ENCODE data around the gene GTSE1.

Gene GTSE1

DNA sequence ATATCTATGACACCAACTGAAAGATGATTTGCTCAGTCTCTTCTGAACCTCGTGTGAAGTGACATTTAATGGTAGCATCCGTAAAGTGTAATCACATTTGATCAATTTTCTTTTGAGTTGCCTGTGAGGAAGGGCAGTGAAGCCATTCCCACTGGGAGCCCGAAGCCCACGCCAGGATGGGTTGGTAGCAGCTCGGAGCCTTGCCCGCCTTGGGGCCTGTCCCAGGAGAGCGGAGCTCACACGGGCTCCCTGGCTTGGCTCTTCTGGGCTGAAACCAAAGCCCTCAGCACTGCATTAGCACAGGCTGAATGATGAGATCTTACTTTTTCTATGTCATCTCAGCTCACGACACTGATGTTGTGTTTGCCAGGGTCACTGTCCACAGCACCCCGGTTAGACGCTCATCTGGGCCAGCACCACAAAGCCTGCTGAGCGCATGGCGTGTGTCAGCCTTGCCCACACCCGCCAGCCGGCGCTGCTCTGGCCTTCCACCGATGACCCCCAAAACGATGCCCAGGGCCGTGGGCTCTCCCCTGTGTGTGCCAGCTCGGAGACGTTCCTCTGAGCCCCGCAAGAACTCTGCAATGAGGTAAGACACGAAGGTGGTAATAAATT is 29.5 kb downstream of the GTSE1 start:
- in situ Hi-C loops (cut with MboI; ENCODE audit: low sequenced_read_pairs), result loop anchor here (10.0 kb wide), 1 partner anchor 201 kb away; no protein-coding TSS in a partner anchor

DNA sequence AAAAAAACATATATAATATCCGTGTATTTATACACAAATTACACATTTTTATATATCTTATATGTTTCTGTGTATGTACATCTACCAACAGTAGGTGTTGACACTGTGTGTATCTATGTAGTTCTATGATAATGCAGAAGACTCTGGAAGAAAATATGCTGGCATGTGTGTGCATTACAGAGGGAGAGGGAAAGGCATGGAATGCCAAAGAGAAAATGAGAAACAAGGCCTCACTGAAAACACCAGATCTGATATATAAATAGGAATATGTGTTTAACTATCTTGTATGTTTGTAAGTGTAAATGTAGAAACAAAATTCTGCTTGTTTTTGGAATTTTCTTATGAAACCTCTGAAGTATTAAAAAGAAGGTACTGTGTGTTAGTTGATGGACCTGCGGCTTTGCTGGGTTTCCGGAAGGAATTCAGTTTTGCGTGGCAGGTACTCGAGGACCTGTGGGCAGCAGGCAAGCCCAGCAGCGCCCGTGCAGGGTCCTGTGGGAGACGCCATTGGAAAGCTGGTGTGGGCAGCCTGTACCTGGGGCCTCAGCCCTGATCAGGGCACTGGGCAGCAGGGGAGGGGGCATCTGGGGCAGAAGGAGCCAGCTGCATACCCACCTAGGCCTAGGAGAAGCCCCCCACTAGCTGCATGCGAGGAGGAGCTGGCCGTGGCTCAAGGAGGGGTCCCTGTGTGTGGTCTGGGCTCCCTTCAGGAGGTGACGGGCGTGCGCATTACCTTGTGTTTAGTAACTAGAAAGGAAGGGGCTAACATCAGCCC is 31.2 kb downstream of the GTSE1 start:
- in situ Hi-C loops (cut with MboI; ENCODE audit: low sequenced_read_pairs), result loop anchor here (10.0 kb wide), 1 partner anchor 203 kb away; no protein-coding TSS in a partner anchor

DNA sequence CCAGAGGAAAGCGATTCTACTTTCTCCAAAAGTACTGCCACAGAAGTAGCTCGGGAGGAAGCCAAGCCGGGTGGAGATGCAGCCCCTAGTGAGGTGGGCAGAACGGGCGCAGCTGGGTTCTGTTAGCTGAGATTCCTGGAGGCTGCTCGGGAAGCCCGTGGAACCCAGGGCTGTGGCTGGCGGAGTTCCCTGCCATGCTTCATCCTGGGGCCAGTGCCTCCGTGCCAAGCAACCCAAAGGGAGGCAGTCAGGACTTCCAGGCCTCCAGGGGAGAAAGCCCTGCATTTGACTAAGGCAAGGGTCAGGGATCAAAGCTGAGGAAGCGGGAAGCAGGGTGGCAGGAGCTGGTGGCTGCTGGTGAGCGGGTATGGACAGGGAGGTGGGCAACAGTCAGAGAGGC is 32.1 kb downstream of the GTSE1 start:
- in situ Hi-C loops (cut with MboI; ENCODE audit: low sequenced_read_pairs), result loop anchor here (10.0 kb wide), 1 partner anchor 204 kb away; no protein-coding TSS in a partner anchor

DNA sequence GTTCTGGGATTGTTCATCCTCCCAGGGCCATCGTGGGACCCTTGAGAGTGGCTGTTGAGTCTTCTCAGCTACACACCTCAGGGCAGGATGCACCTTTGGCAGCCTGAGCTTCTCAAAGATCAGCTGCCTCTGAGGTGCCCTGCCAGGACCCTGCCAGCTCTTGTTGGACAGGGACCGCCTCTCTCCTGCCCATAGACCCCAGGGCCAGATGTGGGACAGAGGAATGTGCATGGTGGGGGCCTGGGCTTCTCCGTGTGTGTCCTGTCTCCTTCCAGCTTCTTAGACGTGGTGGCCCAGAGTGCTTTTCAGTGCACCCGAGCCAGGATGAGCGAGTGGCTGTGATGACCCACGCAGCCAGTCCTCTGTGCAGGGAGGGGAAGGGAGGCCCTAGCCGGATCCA is 32.9 kb downstream of the GTSE1 start:
- in situ Hi-C loops (cut with MboI; ENCODE audit: low sequenced_read_pairs), result loop anchor here (10.0 kb wide), 1 partner anchor 205 kb away; no protein-coding TSS in a partner anchor

DNA sequence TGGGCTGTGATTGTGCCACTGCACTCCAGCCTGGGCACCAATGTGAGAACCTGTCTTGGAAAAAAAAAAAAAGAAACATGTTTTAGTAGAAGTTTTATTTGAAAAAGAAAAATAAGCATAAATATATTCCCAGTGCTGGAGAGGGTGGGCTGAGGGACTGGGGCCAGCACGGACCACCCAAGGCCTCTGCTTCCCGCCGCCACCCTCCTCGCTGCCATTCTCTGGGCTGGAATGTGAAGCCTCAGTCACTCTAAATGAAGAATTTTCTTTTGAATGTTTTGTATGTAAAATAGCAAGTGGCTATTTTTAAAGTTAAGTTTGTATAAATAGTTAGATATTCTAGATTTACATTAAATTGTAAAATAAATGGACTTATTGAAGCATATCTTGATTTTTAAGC is 33.8 kb downstream of the GTSE1 start:
- in situ Hi-C loops (cut with MboI; ENCODE audit: low sequenced_read_pairs), result no loop called here

DNA sequence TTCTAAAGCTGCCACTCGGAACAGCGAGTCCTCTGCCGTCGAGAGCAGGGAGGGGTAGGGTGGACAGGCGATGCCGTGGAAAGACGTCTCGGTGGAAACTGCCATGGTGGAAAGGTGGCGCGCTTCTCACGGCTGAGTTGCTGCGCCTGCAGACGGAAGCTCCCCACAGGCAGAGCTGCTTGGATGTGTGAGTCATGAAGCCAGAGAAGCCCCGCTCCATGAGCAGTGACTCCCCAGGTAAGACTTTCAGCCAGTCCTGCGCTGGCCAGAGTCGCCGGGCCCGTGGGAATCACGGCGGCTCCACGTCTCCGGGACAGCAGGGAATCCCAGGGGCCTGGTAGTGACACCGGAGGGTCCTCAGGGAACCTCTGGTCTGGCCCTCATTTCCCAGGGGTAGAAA is 34.8 kb downstream of the GTSE1 start:
- in situ Hi-C loops (cut with MboI; ENCODE audit: low sequenced_read_pairs), result no loop called here

DNA sequence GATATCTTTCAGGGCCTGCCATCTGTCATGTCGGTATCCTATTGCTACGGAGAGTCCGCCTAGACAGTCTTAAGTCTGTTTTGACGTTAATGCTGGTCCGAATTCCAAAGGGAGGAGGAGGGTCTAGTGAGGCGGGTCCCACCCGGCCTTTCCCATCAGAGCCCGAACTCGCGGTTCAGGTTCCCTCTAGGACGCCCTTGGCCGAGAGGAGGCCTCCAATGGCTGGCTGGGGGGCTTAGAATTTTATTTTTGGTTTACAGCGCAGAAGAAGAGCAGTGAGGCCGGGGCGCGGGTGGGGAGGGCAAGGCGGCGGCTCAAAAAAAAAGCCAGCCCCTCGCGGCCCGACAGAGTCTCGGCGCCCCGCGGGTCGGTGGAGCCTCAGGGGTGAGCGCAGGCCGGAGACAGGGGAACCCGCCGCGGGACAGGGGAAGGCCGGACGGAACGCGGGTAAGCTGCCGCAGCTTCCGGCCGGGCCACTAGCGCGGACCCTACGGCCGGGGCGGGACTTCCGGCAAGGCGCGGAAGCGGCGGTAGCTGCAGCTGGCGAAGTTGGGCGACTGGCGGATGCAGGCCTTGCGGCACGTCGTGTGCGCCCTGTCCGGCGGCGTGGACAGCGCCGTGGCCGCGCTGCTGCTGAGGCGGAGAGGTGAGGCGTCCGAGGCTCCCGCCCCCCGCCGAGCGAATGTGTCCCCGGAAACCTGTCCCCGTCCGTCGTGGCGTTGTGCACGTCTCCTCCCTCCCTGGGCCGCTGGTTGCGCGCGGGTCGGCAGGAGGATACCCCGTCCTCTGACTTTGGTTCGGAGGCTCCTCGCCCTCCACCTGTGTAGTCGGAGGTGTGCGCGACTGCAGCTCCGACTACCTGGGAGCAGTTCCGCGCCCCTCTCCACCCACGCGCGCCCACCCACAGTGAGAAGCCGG is 38.8 kb downstream of the GTSE1 start, which contains the start of gene TRMU:
TSS of gene TRMU (plus strand) at position 514 of the 918 bp plus-strand sequence. CDS start at position 565, 51 bp downstream.
- in situ Hi-C loops (cut with MboI; ENCODE audit: low sequenced_read_pairs), result no loop called here

DNA sequence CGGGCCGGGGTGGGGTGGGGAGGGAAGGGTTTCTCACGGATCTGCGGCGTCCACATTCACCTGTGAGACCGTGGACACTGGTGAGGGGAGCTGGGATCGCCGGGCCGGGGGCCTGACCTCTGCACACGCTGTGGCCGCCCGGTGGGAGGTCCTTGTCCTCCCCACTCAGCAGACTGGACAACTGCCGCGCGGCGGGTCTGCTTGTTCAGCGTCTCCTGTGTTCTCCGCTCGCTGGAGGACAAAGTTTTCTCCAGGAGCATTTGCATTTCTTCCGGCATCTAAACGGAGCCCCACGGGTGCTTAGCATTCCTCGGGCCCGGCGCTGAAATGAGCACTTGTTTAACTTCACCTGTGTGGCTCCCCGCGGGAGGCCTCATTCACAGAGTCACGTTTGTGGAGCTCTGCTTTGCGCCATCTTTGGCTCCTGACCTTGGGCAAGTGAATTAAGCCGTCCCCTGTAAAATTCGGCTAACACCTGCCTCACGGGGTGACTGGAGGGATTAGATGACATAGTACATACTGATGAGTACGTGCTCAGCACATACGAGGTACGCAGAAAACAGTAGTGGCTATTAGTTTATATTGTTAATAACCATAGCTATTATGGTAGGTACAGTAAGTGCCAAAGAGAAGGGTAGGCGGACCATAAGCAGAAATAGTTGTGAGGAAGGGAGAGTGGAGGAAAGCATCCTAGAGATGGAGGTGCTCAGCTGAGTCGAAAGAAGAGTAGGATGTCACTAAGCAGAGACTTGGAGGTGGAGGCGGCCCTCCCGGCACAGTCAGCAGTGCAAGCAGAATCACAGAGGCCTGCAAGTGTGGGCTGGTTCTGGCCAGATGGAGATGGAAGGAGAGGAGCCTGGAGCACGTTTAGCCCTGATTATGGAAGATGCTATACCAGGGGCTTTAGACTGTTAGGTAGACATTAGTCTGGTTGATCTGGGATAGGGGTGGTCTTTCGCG is 39.7 kb downstream of the GTSE1 start:
- in situ Hi-C loops (cut with MboI; ENCODE audit: low sequenced_read_pairs), result no loop called here

DNA sequence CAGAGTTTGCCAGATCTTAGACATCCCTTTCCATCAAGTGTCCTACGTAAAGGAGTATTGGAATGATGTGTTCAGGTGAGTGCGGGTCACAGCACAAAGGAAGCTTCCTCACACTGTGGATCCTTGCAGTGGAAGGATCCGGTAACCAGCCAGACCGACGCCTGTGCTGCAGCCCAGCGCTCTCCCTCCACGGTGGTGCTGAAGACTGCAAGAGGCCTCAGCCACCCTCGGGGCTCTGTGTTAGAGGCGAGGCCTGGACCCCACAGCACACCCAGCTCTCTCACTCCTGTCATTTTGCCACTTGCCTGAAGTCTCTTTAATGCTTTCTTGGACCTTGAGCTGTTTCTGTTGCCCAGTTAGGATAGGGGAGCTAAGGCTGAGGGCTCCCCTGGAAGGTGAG is 41.2 kb downstream of the GTSE1 start:
- in situ Hi-C loops (cut with MboI; ENCODE audit: low sequenced_read_pairs), result no loop called here

DNA sequence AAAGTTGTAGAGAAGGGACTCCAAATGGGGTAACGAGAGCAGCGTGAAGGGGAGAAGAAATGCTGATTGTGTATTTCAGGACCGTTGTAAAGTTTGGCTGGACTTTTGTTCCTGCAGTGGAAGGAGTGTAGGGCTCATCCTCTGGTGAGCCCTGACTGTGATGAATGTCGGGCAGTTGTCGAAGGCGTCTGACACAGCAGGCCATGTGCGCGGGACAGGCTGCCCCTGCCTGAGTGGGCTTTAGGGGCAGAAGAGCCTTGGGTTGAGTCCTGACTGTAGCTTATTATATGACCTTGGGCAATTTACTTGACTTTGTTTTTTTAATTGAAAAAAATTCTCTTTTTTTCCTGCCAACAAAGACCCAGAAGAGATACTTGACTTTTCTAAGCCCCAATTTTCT is 42.0 kb downstream of the GTSE1 start:
- in situ Hi-C loops (cut with MboI; ENCODE audit: low sequenced_read_pairs), result no loop called here

DNA sequence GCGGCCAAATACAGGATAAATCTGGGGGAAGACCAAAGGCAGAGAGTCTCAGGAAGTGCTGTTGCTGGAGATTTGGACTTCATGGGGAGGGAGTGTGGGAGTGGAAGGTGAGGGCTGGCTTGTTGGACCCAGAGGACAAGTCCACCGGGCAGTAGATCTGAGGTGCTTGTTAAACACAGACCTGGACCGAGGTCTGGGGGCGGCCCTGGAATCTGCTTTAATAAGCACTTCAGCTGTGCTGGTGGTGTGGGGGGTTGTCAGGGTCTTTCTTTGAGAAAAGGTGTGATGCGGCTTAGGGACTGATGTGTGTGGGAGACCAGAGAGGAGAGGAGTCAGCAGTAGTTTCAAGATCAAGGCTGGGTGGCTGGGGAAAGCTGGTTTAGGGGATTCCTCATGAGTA is 43.3 kb downstream of the GTSE1 start:
- in situ Hi-C loops (cut with MboI; ENCODE audit: low sequenced_read_pairs), result no loop called here

DNA sequence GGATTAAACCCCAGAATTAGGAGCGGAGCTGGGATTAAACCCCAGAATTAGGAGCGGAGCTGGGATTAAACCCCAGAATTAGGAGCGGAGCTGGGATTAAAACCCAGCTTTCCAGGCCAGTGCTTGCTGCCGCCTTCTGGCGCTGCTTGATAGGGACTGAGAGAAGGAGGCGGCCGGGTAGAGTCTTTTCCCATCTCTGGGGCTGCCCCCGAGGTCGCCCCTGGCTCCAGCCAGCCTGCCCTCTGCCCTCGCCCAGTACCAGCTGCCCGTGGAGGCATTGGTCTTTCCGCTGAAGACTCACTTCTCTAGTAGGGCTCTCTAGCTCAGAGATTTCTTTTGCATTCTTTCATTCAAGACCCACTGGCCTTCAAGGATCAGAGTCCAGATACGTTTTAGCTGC is 44.0 kb downstream of the GTSE1 start:
- in situ Hi-C loops (cut with MboI; ENCODE audit: low sequenced_read_pairs), result no loop called here

DNA sequence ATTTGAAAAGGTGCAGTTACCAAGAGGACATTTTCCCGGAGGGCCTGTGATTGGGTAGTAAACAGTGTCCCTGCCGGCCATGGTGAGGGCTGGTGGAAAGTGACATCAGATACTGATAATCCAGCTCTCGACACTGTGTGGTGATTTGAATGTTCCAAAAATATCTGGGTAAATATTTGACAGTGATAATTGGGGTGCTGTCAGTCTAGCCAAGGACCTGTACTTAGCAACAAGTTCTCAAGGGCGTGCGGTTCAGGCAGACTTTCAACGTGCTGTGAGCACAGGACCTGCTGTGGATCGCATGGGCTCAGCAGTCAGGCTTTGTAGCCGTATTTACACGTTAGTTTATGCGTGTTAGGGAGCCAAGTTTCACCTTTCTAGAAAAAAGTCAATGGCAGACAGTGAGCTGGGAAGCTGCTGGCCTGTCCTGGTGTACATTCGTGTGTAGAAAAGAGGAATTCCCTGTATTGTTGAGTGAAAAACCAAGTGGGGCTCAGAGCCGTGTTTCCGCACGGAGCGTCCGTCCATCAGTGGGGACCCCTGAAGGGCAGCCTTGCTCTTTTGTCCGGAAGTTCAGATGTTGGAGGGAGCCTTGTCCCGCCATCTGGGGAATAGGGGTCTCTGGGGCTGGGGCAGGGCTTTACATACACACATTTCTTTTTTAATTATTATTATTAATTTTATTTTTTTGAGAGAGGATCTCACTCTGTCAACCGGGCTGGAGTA is 50.2 kb downstream of the GTSE1 start:
- in situ Hi-C loops (cut with MboI; ENCODE audit: low sequenced_read_pairs), result no loop called here

DNA sequence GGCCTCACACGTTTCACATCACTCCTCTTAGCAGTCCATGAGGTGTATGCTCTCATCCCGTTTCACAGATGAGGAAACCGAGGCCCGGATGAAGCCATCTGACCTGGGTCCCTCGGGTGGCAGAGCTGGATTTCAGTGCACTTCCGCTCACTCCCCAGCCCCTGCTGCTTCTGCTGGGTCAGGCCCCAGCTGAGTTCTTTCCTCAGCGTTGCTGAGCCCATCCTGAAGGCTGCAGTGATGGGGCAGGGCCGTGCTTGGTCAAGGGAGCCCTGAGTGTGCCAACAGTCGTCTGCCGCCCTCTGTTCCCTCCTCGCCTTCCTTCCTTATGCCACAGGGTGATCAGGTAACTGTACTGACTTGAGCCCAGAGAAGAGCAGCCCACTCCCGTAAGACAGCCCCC is 51.0 kb downstream of the GTSE1 start:
- in situ Hi-C loops (cut with MboI; ENCODE audit: low sequenced_read_pairs), result no loop called here

DNA sequence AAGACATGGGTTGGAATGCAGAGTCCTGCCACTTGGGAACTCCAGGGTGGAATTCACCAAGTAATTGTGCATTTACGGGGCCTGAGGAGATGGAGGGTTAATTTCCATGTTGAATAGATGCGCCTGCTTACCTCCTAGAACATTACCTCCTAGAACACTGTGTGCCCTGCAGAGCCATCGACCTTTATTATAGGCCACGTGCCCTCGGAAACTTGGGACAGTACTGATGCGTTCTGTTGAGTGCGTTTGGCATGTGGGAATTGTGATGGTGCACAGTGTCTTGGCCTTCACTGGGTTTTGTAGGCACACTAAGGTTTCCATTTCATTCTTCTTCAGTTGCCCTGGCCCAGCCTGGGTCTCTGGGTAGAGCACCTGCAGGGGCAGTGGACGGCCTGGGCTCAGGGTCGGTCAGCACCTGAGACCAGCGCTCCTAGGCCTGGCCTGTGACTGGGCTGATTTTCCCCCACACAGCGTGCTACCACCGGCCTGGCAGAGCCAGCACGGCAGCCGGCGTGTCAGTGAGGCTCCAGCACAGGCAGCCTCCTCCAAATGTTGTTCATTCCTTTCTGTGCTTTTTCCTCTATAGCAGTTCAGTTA is 51.5 kb downstream of the GTSE1 start:
- in situ Hi-C loops (cut with MboI; ENCODE audit: low sequenced_read_pairs), result no loop called here

DNA sequence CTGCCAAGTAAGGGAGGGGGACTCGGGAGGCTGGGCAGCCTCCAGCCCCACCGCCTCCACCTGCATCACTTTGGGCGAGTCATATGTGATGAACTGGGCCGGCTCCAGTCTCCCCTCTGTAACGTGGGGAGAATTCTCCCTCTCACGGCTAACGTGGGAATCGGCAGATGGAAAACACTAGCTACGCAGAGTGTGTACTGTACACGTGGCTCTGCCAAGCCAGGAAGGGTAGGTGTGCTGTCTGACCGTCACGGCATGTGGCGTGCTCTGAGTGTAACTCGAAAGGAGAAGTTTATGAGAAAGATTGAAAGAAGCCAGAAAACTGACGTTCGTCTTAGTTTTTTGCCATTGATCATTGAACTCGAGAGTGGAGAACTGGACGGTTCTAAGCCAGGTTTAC is 52.6 kb downstream of the GTSE1 start:
- in situ Hi-C loops (cut with MboI; ENCODE audit: low sequenced_read_pairs), result no loop called here

DNA sequence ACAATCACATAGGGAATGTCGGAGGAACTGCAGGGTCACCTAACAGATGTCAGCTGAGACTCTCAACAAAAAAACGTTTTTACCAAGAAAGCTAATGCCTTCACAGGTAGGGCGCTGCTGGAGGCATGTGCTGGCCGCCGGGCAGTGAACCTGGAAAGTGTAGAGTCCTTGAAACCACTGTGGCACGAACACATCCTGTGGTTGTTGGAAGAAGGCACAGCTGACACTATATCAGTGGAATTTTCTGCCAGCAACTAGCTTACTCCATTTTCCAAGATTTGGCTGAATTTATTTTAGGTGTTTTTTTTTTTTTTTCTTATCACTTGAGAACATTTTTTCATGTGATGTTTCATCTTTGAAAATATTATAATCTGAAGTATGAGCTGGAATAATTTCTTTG is 53.0 kb downstream of the GTSE1 start:
- in situ Hi-C loops (cut with MboI; ENCODE audit: low sequenced_read_pairs), result no loop called here

DNA sequence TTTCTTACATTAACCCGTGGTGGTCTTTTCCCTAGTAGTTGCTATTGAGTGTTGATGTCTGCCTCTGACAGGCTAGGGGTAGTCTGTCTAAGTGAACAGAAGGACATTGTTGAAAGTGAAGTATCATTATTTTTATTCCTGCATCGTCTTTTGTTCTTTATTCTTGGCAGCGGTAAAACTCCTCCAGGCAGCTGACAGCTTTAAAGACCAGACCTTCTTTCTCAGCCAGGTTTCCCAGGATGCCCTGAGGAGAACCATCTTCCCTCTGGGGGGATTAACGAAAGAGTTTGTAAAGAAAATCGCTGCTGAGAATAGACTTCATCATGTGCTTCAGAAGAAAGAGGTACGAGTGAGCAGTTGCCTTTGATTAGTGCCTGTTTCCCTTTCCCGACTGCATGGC is 53.5 kb downstream of the GTSE1 start:
- in situ Hi-C loops (cut with MboI; ENCODE audit: low sequenced_read_pairs), result no loop called here

DNA sequence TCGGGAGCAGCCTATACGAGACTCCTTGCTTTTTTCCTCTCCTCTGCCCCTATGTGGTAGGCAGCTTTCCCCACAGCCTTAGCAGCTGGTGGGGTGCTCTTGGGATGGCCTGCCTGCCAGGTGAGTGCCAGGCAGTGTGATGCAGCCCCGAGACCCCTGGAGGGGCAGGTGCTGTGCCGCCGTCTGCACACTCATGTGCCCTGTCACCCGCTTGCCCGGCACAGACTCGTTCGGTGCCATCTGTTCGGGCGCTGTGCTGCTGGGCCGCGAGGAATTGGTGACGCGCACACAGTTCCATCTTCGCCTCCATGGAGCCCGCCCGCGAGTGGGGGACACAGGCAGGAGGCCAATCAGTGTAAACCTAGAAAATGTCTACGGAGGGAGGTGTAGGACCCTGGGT is 54.0 kb downstream of the GTSE1 start:
- in situ Hi-C loops (cut with MboI; ENCODE audit: low sequenced_read_pairs), result no loop called here
